Esophagus squamous epithelium (tissue), 5 donors: Measurements from ENCODE around the gene TROAP. TPM values are rescaled to one million over a fixed set of nuclear protein-coding genes. Genes with fewer than 3 reads are reported as not detected.
A peak's percentile ranks its signal among the peaks of the same experiment; 100 is the strongest.

ENCODE experiments used
- DNase-seq: peaks from one replicate; lab custom pipeline; 2025; lab: John Stamatoyannopoulos, UW
- H3K27ac ChIP-seq, 4 donors: fragments of 200-600 bp; sonication (generic); one replicate each; pipeline ENCODE4 v1.5.1; 2016 to 2019; ENCODE audit warnings: mild to moderate bottlenecking in 1 of 4
- H3K27me3 ChIP-seq, 4 donors: fragments of 200-600 bp; sonication (generic); 1 replicate in 3 of 4; 2 replicates in 1 of 4; pipeline versions ENCODE4 v1.5.1 to v1.6.0; 2017 to 2021; ENCODE audit warnings: antibody characterized with exemption in 1 of 4
- H3K36me3 ChIP-seq, 3 donors: fragments of 200-600 bp; sonication (generic); one replicate each; pipeline ENCODE4 v1.5.1; 2016 to 2019
- H3K4me1 ChIP-seq, 3 donors: fragments of 200-600 bp; sonication (generic); one replicate each; pipeline ENCODE4 v1.5.1; 2017 to 2019
- H3K4me3 ChIP-seq, 4 donors: fragments of 200-600 bp; sonication (generic); 1 replicate in 3 of 4; 2 replicates in 1 of 4; pipeline ENCODE4 v1.5.1; 2016 to 2019; ENCODE audit warnings: mild to moderate bottlenecking in 2 of 4, moderate library complexity in 1 of 4
- H3K9me3 ChIP-seq, 3 donors: fragments of 200-600 bp; sonication (generic); one replicate each; pipeline ENCODE4 v1.5.1; 2016 to 2019
- CTCF ChIP-seq, 6 experiments: fragments of 450-650 bp in 4 of 6; fragments of 200-600 bp in 2 of 6; sonication (generic) in 2 of 6; IDR thresholded peaks; one replicate each; pipeline ENCODE4 v1.5.1; 2016 to 2019; ENCODE audit warnings: antibody characterized with exemption in 6 of 6, mild to moderate bottlenecking in 4 of 6, moderate library complexity in 4 of 6
- POLR2A ChIP-seq, 4 donors: fragments of 450-650 bp; IDR thresholded peaks; one replicate each; pipeline ENCODE4 v1.6.1; 2017; ENCODE audit warnings: antibody characterized with exemption in 4 of 4, mild to moderate bottlenecking in 4 of 4, moderate library complexity in 3 of 4
- WGBS, 2 donors: methylation state at CpG; one replicate each; pipeline ENCODE4 v1.1.5; 2018; 5-methylcytosine and 5-hydroxymethylcytosine counted together
- intact Hi-C: fragments of 100-400 bp; cut with DNase I; formaldehyde crosslinking; loops from one replicate; pipeline ENCODE4 v1.15.0; 2022
- total RNA-seq, 4 donors: library from RNA; depleted of rRNA; stranded (reverse); fragments of >200 nt; gene quantifications; one replicate each; pipeline ENCODE4 v1.1.0, GENCODE V29; 2016
- donor health status: DM: yes; HTN: yes; CAD: no.

TROAP gene
- total RNA-seq, 4 donors from 2014 or later = 4.6 to 17.5 (median 8.8) TPM

- WGBS, 2 donors = 78 to 83% methylated on average over 8 of the region's 25 CpGs
- H3K9me3 ChIP-seq = no peaks in the 10 kb centered on the region
- intact Hi-C loops = no loop called here
- TF ChIP-seq POLR2A (IDR thresholded peaks at IDR 0.05) = no peak
- no peak for TF ChIP-seq CTCF (IDR thresholded peaks at IDR 0.05)
- no peak overlapping the region for H3K27ac ChIP-seq
- DNase-seq = no peak
- H3K36me3 ChIP-seq = no peaks in the 10 kb centered on the region
- H3K4me1 ChIP-seq = no peaks in the 10 kb centered on the region
- H3K27me3 ChIP-seq = peaks cover 0 to 44% (median 0%) of the 10 kb centered on the region in 4 donors
- no peak overlapping the region for H3K4me3 ChIP-seq
These were observed 39.3 kb upstream of the TROAP start for GRCh38 chr12:49283541-49284429.

- intact Hi-C loops = no loop called here
- WGBS, 2 donors = 73 to 81% methylated on average over 3 to 4 of the region's 4 CpGs
These were observed 38.4 kb upstream of the TROAP start for GRCh38 chr12:49284672-49285071.

GRCh38 chr12:49287876-49288275, 35.2 kb upstream of the TROAP start:
- H3K4me3 ChIP-seq = no peak overlapping the region
- no peak for DNase-seq
- no peaks in the 10 kb centered on the region for H3K36me3 ChIP-seq
- H3K27ac ChIP-seq = no peak overlapping the region
- peaks cover 2 to 6% (median 3%) of the 10 kb centered on the region in 3 donors for H3K4me1 ChIP-seq
- TF ChIP-seq CTCF (IDR thresholded peaks at IDR 0.05) (no peak), POLR2A (IDR thresholded peaks at IDR 0.05) (no peak)
- no peaks in the 10 kb centered on the region for H3K9me3 ChIP-seq
- intact Hi-C loops = no loop called here
- WGBS, 2 donors = 54 to 63% methylated on average over 3 to 6 of the region's 6 CpGs
- peaks cover 0 to 30% (median 0%) of the 10 kb centered on the region in 4 donors for H3K27me3 ChIP-seq

More at GRCh38 chr12:49284672-49285071, 38.4 kb upstream of the TROAP start:
- no peak for TF ChIP-seq CTCF (IDR thresholded peaks at IDR 0.05)
- no peak for TF ChIP-seq POLR2A (IDR thresholded peaks at IDR 0.05)
- Histone ChIP-seq H3K4me1 (no peaks in the 10 kb centered on the region), H3K27ac (no peak overlapping the region), H3K27me3 (peaks cover 0 to 44% (median 0%) of the 10 kb centered on the region in 4 donors), H3K9me3 (no peaks in the 10 kb centered on the region), H3K36me3 (no peaks in the 10 kb centered on the region), H3K4me3 (no peak overlapping the region)
- DNase-seq = no peak

GRCh38 chr12:49288412-49288853, 34.6 kb upstream of the TROAP start:
- peaks cover 8 to 11% (median 9%) of the 10 kb centered on the region in 3 donors for H3K4me1 ChIP-seq
- WGBS, 2 donors = 6 to 10% methylated on average over 11 of the region's 11 CpGs
- H3K27ac ChIP-seq = no peak overlapping the region
- no peaks in the 10 kb centered on the region for H3K36me3 ChIP-seq
- intact Hi-C loops = no loop called here
- no peaks in the 10 kb centered on the region for H3K9me3 ChIP-seq
- TF ChIP-seq CTCF (IDR thresholded peaks at IDR 0.05) (peak; percentile 70 to 87 (median 84)), POLR2A (IDR thresholded peaks at IDR 0.05) (no peak)
- no peak overlapping the region for H3K4me3 ChIP-seq
- H3K27me3 ChIP-seq = peaks cover 0 to 34% (median 0%) of the 10 kb centered on the region in 4 donors
- DNase-seq = no peak

- TF ChIP-seq CTCF (IDR thresholded peaks at IDR 0.05) (no peak), POLR2A (IDR thresholded peaks at IDR 0.05) (no peak)
These were observed 34.0 kb upstream of the TROAP start for GRCh38 chr12:49288922-49289555.

More at GRCh38 chr12:49288922-49289555, 34.0 kb upstream of the TROAP start:
- Histone ChIP-seq H3K9me3 (no peaks in the 10 kb centered on the region), H3K27me3 (peaks cover 0 to 33% (median 0%) of the 10 kb centered on the region in 4 donors), H3K36me3 (no peaks in the 10 kb centered on the region), H3K27ac (no peak overlapping the region), H3K4me1 (peaks cover 8 to 15% (median 11%) of the 10 kb centered on the region in 3 donors), H3K4me3 (no peak overlapping the region)
- DNase-seq = no peak
- intact Hi-C loops = no loop called here
- 72 to 73% methylated on average over 8 to 9 of the region's 9 CpGs for WGBS, 2 donors
